HG03460 (cell line): ENCODE data around the gene COL20A1.

ENCODE experiments used
- ATAC-seq: cut with Tn5 transposase; IDR thresholded peaks from one replicate; pipeline ENCODE4 v1.9.1; 2021; ENCODE audit not compliant: unreplicated experiment

The COL20A1 gene

DNA sequence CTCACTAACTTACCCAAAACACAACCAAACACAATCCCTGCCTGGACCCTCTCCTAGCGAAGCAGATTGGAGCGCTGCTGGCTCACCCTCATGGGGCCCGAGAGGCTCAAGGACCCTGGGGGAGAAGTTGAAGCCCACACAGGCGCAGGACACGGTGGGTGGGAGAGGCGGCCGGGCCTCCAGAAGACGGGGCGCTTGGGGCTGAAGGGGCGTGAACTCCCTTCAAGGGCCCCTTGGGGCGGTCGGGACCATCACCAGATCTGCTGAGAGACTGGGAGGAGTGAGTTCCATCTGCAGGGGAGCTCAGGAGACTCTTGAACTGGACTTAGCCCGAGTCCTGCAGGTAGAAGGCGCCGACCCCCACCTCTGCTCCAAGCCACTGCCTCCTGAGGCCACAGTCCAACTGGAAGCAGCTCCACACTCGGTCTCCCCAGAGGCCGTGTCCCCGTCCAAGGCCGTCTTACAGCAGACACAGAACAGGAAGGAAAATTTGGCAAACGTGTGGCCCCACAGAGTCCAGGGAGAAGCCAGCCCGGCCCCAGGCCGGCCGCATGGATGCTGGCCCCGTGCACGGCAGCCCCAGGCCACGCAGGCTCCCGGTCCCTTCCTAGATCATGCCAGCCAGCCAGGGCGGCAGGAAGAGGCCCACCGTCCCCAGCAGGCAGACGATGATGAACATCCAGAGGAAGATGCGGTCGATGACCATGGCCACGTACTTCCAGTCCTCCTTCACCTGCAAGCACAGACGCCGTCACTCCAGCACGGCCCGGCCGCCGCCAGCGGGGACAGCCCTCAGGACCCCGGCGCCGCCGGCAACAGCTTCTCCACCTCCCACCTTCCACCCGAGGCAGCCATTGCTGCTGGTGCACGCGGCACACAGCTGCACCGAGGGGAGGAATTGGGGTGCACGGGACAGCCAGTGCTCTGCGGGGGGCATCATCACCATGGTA is 53.4 kb downstream of the COL20A1 start:
- no peak for ATAC-seq

- ATAC-seq = no peak
Measured at GRCh38 chr20:63347081-63347741, 54.2 kb downstream of the COL20A1 start.

- no peak for ATAC-seq
Measured at GRCh38 chr20:63347950-63348827, 55.2 kb downstream of the COL20A1 start.

DNA sequence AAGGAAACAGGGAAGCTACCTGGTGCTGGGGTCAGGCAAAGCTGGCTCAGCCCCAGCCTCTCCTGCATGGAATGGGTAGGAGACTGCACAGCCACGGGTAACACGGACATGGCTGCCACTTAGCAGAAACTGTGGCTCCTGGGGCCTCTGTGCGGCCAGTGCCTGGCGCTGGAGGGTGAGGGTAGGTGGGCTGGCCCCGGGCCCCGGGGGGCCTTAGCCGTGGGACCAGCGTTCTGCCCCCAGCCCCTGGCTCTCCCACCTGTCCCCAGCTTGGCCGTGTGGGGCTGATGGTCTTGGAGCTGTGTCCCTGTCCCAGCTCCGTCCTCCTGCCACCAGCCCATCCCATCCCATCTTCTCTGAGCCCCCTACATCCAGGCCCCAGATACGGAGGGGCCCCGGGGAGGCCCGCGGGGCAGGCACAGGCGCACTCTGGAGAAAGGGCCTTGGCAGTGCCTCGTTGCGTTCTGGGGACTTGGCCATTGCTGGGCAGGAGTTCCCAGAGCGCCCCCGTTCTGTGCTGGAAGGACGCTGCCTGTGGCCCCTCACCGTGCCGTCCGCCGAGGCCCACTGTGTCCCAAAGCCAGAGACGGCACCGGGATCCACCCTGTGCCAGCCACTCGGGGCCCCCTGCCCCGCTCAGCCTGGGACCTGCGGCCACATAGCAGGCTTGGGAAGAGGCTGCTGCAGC is 56.0 kb downstream of the COL20A1 start:
- no peak for ATAC-seq

GRCh38 chr20:63349516-63349895 is 56.5 kb downstream of the COL20A1 start:
- ATAC-seq = no peak

DNA sequence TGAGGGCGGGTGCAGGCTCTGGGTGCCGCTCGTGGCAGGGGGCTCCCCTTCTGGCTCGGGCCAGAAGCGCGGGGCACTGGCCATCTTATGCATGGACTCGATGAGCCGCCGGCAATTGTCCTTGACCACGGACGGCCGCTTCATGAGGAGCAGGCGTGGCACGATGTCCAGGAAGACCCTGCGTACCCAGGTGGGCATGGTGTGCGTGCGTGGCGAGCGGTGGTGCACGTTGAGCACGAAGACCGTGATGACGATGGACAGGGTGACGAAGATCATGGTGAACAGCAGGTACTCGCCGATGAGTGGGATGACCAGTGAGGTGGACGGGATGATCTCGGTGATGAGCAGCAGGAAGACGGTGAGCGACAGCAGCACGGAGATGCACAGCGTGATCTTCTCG is 57.2 kb downstream of the COL20A1 start:
- no peak for ATAC-seq

DNA sequence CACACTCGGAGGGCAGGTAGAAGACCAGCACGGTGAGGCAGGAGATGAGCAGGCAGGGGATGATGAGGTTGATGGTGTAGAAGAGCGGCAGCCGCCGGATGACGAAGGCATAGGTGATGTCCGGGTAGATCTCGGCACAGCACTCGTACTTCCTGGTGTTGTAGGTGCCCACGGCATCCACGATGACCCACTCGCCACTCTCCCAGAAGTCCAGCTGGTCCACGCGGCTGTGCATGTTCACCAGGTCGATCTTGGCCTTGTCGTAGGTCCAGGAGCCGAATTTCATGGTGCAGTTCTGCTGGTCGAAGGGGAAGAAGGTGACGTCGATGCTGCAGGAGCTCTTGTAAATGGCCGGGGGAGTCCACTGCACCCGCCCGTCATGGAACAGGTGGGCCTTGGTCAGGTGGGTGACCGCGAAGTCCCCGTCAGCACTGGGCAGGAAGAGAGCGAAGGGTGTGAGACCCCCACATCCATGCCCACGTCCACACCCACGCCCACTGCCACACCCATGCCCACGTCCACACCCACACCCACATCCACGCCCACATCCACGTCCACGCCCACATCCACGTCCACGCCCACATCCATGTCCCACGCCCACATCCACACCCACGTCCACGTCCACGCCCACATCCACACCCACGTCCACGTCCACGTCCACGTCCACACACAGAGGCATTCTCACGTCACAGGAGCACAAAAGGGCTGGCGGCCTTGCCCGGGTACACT is 57.8 kb downstream of the COL20A1 start:
- no peak for ATAC-seq

- ATAC-seq = no peak
Measured at GRCh38 chr20:63351326-63351700, 58.3 kb downstream of the COL20A1 start.

- no peak for ATAC-seq
Measured at GRCh38 chr20:63351811-63352591, 59.0 kb downstream of the COL20A1 start.

- ATAC-seq = no peak
Measured at GRCh38 chr20:63352811-63353221, 59.8 kb downstream of the COL20A1 start.

DNA sequence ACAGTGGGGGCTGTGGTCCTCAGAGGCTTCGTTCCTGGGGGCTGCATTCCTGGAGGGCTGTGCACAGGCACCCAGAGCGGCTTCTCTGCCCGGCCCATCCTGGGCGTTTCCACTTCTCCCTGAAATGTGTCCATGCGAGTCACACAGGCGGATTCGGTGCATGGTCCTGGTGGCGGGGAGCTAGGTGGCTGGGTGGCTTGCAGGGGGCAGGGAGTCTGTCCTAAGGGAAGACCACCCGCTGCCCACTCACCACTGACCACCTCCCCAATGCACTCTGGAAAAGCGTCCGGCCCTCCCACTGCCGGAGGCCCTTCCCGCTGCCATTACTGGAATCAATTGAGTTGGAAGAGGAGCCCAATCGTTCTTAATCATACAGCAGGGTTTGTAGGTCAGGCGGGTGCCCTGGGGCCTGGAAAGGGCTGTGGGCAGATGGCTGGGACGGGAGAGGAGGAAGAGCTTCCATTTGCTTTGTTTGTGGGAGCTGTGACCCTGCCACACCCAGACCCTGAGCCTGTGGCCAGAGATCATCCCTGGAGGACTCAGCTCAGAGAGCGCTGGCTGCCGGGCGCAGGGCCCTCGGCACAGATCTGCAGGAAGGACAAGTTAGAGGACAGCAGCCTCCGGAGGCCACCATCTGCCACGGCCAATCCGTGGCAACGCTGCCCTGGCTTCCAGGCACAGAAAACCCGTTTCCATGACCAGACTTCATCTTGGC is 61.8 kb downstream of the COL20A1 start:
- ATAC-seq = no peak

DNA sequence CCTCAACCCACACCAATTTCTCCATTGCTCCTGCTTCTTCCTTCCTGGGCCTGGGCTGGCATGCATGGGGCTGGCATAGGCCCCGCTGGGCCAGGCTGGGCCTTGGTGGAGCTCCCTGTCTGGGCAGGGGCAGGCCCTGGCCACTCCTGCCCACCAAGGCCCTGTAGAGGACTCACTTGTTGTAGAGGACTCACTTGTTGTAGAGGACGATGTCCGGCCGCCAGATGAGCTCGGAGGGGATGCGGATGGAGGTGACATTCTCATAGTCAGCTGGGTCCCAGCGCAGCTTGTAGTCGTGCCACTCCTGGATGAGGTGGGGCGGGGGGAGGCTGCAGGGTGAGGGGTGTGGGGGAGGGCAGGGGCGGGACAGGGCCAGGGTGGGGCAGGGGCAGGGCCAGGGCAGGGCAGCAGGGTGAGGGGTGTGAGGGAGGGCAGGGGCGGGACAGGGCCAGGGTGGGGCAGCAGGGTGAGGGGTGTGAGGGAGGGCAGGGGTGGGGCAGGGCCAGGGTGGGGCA is 62.9 kb downstream of the COL20A1 start:
- ATAC-seq = no peak

- no peak for ATAC-seq
Measured at GRCh38 chr20:63356511-63356910, 63.5 kb downstream of the COL20A1 start.

- ATAC-seq = no peak
Measured at GRCh38 chr20:63356931-63357879, 64.2 kb downstream of the COL20A1 start.

GRCh38 chr20:63357921-63358905 is 65.2 kb downstream of the COL20A1 start:
- ATAC-seq = no peak
